Measurements from ENCODE around the gene BCAR3.

The BCAR3 gene

GRCh38 chr1:93666613-93667384 is 14.8 kb downstream of the BCAR3 start:
- no peak overlapping the region for H3K27ac ChIP-seq
- peaks cover 3% of the 10 kb centered on the region for H3K4me1 ChIP-seq

GRCh38 chr1:93665015-93665414 is 16.6 kb downstream of the BCAR3 start:
- Histone ChIP-seq H3K4me3 (ENCODE audit: low read depth, low read length) (no peak overlapping the region), H3K27me3 (ENCODE audit: control insufficient read depth, insufficient read depth, low read length) (no peaks in the 10 kb centered on the region), H2AFZ (no peak overlapping the region), H3K36me3 (ENCODE audit: control insufficient read depth, insufficient read depth, low read length) (no peaks in the 10 kb centered on the region), H3K27ac (no peak overlapping the region), H3K79me2 (no peaks in the 10 kb centered on the region), H3K9ac (no peak overlapping the region), H3K4me2 (ENCODE audit: low read length) (no peak overlapping the region), H3K9me3 (ENCODE audit: control insufficient read depth, low read length) (no peaks in the 10 kb centered on the region), H3K4me1 (peaks cover 3% of the 10 kb centered on the region)
- no peak for TF ChIP-seq CTCF (IDR thresholded peaks at IDR 0.05)

More at GRCh38 chr1:93666613-93667384, 14.8 kb downstream of the BCAR3 start:
- no peak overlapping the region for H3K9ac ChIP-seq
- no peak overlapping the region for H2AFZ ChIP-seq
- H3K27me3 ChIP-seq (ENCODE audit: control insufficient read depth, insufficient read depth, low read length) = no peaks in the 10 kb centered on the region
- H3K79me2 ChIP-seq = no peaks in the 10 kb centered on the region
- no peaks in the 10 kb centered on the region for H3K36me3 ChIP-seq (ENCODE audit: control insufficient read depth, insufficient read depth, low read length)
- TF ChIP-seq CTCF (IDR thresholded peaks at IDR 0.05) = no peak
- no peaks in the 10 kb centered on the region for H3K9me3 ChIP-seq (ENCODE audit: control insufficient read depth, low read length)
- H3K4me2 ChIP-seq (ENCODE audit: low read length) = no peak overlapping the region
- H3K4me3 ChIP-seq (ENCODE audit: low read depth, low read length) = no peak overlapping the region

GRCh38 chr1:93663208-93663614 is 18.4 kb downstream of the BCAR3 start:
- H3K9ac ChIP-seq = no peak overlapping the region
- no peak overlapping the region for H3K4me3 ChIP-seq (ENCODE audit: low read depth, low read length)
- H3K36me3 ChIP-seq (ENCODE audit: control insufficient read depth, insufficient read depth, low read length) = no peaks in the 10 kb centered on the region
- H2AFZ ChIP-seq = no peak overlapping the region
- no peaks in the 10 kb centered on the region for H3K9me3 ChIP-seq (ENCODE audit: control insufficient read depth, low read length)
- no peaks in the 10 kb centered on the region for H3K79me2 ChIP-seq
- no peak overlapping the region for H3K27ac ChIP-seq
- H3K4me1 ChIP-seq = peaks cover 3% of the 10 kb centered on the region
- H3K4me2 ChIP-seq (ENCODE audit: low read length) = no peak overlapping the region
- H3K27me3 ChIP-seq (ENCODE audit: control insufficient read depth, insufficient read depth, low read length) = no peaks in the 10 kb centered on the region
- no peak for TF ChIP-seq CTCF (IDR thresholded peaks at IDR 0.05)

- Histone ChIP-seq H3K27me3 (ENCODE audit: control insufficient read depth, insufficient read depth, low read length) (no peaks in the 10 kb centered on the region), H3K4me1 (peaks cover 3% of the 10 kb centered on the region), H3K4me3 (ENCODE audit: low read depth, low read length) (no peak overlapping the region), H3K36me3 (ENCODE audit: control insufficient read depth, insufficient read depth, low read length) (no peaks in the 10 kb centered on the region), H3K27ac (no peak overlapping the region), H3K9ac (no peak overlapping the region), H2AFZ (no peak overlapping the region), H3K79me2 (no peaks in the 10 kb centered on the region), H3K4me2 (ENCODE audit: low read length) (no peak overlapping the region), H3K9me3 (ENCODE audit: control insufficient read depth, low read length) (no peaks in the 10 kb centered on the region)
- no peak for TF ChIP-seq CTCF (IDR thresholded peaks at IDR 0.05)
Observed at GRCh38 chr1:93662481-93663207, 19.0 kb downstream of the BCAR3 start.
